Tibial artery (tissue), 4 donors: Measurements from ENCODE around the gene UBASH3B.
A peak's percentile ranks its signal among the peaks of the same experiment; 100 is the strongest.

Experiments
- DNase-seq, 2 donors: peaks; one replicate each; pipeline ENCODE4 v3.0.0-alpha.2; 2019
- H3K27ac ChIP-seq, 2 donors: fragments of 200-600 bp; sonication (generic) in 1 of 2; 1 replicate in 1 of 2; 2 replicates in 1 of 2; pipeline ENCODE4 v1.5.1; 2018 to 2019; ENCODE audit warnings: mild to moderate bottlenecking in 1 of 2
- H3K27me3 ChIP-seq, 2 donors: fragments of 200-600 bp; sonication (generic) in 1 of 2; one replicate each; pipeline versions ENCODE4 v1.5.1 to v1.6.0; 2016 to 2019
- H3K36me3 ChIP-seq, 3 donors: fragments of 200-600 bp; sonication (generic) in 2 of 3; one replicate each; pipeline ENCODE4 v1.5.1; 2016 to 2019; ENCODE audit warnings: mild to moderate bottlenecking in 2 of 3
- H3K4me1 ChIP-seq, 4 donors: fragments of 200-600 bp; sonication (generic) in 2 of 4; 1 replicate in 3 of 4; 2 replicates in 1 of 4; pipeline ENCODE4 v1.5.1; 2016 to 2019
- H3K4me3 ChIP-seq, 2 donors: fragments of 200-600 bp; sonication (generic) in 1 of 2; 1 replicate in 1 of 2; 2 replicates in 1 of 2; pipeline ENCODE4 v1.5.1; 2018 to 2019; ENCODE audit warnings: mild to moderate bottlenecking in 2 of 2
- H3K9me3 ChIP-seq, 3 donors: fragments of 200-600 bp; sonication (generic) in 1 of 3; one replicate each; pipeline ENCODE4 v1.5.1; 2016 to 2019
- CTCF ChIP-seq, 2 experiments: fragments of 200-600 bp in 1 of 2; fragments of 450-650 bp in 1 of 2; IDR thresholded peaks; one replicate each; pipeline ENCODE4 v1.5.1; 2017 to 2019; ENCODE audit warnings: antibody characterized with exemption in 2 of 2, mild to moderate bottlenecking in 1 of 2, moderate library complexity in 1 of 2
- intact Hi-C: fragments of 100-400 bp; cut with DNase I; formaldehyde crosslinking; loops from one replicate; pipeline ENCODE4 v1.15.0; 2023; ENCODE audit warnings: low total_unique reads

Gene UBASH3B

GRCh38 chr11:122642971-122643370 is 12.6 kb upstream of the UBASH3B start:
- Histone ChIP-seq H3K27me3 (no peaks in the 10 kb centered on the region), H3K4me3 (no peak overlapping the region), H3K36me3 (no peaks in the 10 kb centered on the region), H3K27ac (peak overlapping the region; percentile 48 to 49), H3K4me1 (peaks cover 0 to 14% (median 6%) of the 10 kb centered on the region in 4 donors), H3K9me3 (no peaks in the 10 kb centered on the region)
- no peak for TF ChIP-seq CTCF (IDR thresholded peaks at IDR 0.05)
- intact Hi-C loops, result no loop called here
- no peak for DNase-seq

GRCh38 chr11:122645847-122646246 is 9.7 kb upstream of the UBASH3B start:
- no peaks in the 10 kb centered on the region for H3K36me3 ChIP-seq
- no peak overlapping the region for H3K4me3 ChIP-seq
- H3K27me3 ChIP-seq, result no peaks in the 10 kb centered on the region
- H3K27ac ChIP-seq, result no peak overlapping the region
- H3K9me3 ChIP-seq, result no peaks in the 10 kb centered on the region
- no peak for DNase-seq
- TF ChIP-seq CTCF (IDR thresholded peaks at IDR 0.05), result no peak
- peaks cover 0 to 14% (median 6%) of the 10 kb centered on the region in 4 donors for H3K4me1 ChIP-seq
- intact Hi-C loops, result no loop called here

GRCh38 chr11:122646549-122647340 is 8.8 kb upstream of the UBASH3B start:
- intact Hi-C loops, result no loop called here
- Histone ChIP-seq H3K4me3 (no peak overlapping the region), H3K27ac (no peak overlapping the region), H3K9me3 (no peaks in the 10 kb centered on the region), H3K4me1 (peaks cover 0 to 14% (median 6%) of the 10 kb centered on the region in 4 donors), H3K36me3 (no peaks in the 10 kb centered on the region), H3K27me3 (no peaks in the 10 kb centered on the region)
- no peak for TF ChIP-seq CTCF (IDR thresholded peaks at IDR 0.05)
- DNase-seq, result no peak

GRCh38 chr11:122647736-122648275 is 7.7 kb upstream of the UBASH3B start:
- TF ChIP-seq CTCF (IDR thresholded peaks at IDR 0.05), result no peak
- H3K27ac ChIP-seq, result no peak overlapping the region
- DNase-seq, result no peak
- H3K4me3 ChIP-seq, result no peak overlapping the region
- H3K9me3 ChIP-seq, result no peaks in the 10 kb centered on the region
- peaks cover 0 to under 1% of the 10 kb centered on the region in 2 donors for H3K27me3 ChIP-seq
- peaks cover 0 to 7% (median 6%) of the 10 kb centered on the region in 4 donors for H3K4me1 ChIP-seq
- intact Hi-C loops, result no loop called here
- no peaks in the 10 kb centered on the region for H3K36me3 ChIP-seq

- TF ChIP-seq CTCF (IDR thresholded peaks at IDR 0.05), result no peak
- intact Hi-C loops, result no loop called here
- H3K27ac ChIP-seq, result no peak overlapping the region
- no peak overlapping the region for H3K4me3 ChIP-seq
- H3K9me3 ChIP-seq, result no peaks in the 10 kb centered on the region
- no peak for DNase-seq
- no peaks in the 10 kb centered on the region for H3K36me3 ChIP-seq
- peaks cover 0 to 10% of the 10 kb centered on the region in 2 donors for H3K27me3 ChIP-seq
- H3K4me1 ChIP-seq, result no peaks in the 10 kb centered on the region
These were observed 6.4 kb upstream of the UBASH3B start for GRCh38 chr11:122649116-122649515.
